HS-5 (cell line): ENCODE results near the gene CDK19.
"Not testable (repeated sequence)": the region's sequence is repeated elsewhere in the genome, so short reads cannot be mapped to it uniquely, and the experiment has no call there.

ENCODE experiments used
- DNase-seq: peaks from one replicate; pipeline ENCODE4 v3.0.0-alpha.2; 2012; ENCODE audit warnings: low read depth

CDK19 gene

DNA sequence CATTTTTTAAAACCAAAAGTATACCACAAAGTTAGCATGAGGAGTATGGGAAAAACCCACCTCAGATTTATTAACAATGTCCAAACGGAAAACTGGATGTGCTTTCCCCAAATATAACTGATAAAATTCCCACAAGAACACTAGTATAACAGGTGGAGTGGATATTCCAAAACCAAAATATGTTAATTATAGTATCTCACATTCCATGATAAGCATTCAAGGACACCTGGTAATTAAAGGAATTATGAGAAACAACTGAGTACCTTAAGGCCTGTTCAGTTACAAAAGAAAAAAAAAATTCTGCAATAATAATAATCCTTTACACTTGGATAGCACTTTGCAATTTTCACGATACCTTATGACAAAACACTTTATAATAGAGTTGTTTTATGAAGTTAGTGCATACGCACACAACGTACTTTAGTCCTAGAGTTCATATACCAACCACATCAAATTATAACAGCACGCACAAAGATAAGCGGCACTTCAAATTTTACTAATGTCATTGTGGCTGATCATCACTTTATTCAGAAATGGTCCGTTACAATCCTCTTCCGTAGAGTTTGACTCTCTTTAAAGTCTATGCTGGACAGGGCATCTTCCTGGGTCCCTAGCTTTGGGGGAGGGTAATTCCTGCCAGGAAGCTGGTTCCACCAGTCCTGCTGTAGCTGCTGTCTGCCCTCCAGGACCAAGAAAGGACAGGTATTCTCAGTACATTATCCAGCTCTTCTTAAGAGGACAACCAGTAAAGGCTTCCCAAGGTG, 1.7 kb downstream of the CDK19 start:
- no peak for DNase-seq

DNA sequence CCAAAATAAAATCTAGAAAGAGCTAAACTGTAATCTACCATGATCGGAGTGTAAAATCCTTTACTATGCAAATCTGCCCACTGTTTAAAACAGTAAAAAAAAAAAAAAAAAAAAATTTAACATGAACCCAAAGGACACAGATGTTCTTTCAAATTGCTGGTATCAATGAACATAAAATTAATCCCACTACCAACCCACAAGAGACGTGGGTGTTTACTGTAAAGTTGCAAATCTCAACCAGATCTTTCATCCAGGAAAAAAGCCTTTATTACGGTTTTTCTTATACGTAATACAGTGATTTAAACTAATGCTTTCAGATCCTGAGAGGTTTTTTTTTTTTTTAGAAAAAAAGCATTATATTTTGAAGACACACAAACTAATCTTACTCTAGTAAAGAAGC, 2.5 kb downstream of the CDK19 start:
- DNase-seq, result no peak

DNA sequence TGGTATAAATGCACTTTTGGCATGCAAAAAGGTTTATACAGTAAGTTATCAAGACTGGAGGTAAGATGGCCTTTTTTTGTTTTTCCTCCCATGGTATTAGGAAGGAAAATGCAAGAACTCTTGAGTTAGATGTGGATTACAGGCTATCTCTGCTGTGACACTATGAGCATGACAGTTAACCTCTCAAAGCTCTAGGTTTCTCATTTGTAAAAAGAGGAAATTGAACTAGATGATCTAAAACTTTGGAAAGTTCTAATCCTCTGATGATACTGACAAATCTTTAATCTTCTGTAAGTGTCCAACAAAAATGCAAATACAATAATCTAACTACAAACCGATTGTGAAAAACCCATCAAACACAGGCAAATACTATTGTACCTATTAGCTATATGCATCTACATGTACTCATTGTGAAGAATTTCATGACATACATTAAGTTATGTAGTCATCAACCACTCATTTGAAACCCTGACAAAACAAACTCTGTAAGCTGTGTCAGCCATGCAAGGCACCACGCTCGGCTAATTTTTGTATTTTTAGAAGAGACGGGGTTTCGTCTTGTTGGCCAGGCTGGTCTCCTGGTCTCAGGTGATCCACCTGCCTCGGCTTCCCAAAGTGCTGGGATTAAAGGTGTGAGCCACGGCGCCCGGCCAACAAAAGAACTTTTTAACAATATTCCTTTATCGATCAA, 4.2 kb downstream of the CDK19 start:
- DNase-seq, result no peak

DNA sequence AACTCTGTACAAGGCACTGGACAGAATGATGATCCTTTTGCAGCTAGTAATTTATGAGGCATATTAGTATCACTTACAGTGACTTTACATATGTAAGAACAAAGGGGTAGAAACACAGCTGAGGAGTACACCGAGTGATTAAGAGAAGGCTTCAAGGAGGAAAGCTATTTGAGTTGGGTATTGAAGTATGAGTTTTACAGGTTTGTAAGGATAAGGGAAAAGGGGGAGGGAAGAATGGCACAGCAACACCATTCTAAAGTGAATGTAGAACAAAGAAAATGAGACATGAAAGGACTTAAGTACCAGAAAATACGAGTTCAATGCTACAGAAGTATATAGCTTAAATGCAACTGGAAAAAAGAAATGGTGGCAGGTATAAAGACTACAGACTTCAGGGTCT, 5.5 kb downstream of the CDK19 start:
- DNase-seq, result no peak

DNA sequence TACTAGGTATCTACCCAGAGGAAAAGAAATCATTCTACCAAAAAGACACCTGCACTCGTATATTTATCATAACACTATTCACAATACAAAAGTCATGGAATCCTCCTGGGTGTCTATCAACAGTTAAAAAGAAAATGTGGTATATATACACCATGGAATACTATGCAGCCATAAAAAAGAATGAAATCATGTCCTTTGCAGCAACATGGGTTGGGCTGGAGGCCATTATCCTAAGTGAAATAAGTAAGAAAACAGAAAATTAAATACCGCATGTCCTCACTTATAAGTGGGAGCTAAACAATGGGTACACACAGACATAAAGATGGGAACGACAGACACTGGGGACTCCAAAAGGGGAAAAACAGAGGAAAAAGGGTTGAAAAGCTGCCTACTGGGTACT, 13.1 kb downstream of the CDK19 start:
- not testable (repeated sequence) for DNase-seq

DNA sequence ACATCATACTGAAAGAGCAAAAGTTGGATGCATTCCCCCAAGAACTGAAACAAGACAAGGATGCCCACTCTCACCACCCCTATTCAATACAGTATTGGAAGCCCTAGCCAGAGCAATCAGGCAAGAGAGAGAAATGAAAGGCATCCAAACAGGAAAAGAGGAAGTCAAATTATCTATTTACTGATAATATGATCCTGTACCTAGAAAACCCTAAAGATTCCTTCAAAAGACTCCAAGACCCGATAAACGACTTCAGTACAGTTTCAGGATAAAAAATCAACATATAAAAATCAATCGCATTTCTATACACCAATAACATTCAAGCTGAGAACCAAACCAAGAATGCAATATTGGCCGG, 14.5 kb downstream of the CDK19 start:
- no peak for DNase-seq

DNA sequence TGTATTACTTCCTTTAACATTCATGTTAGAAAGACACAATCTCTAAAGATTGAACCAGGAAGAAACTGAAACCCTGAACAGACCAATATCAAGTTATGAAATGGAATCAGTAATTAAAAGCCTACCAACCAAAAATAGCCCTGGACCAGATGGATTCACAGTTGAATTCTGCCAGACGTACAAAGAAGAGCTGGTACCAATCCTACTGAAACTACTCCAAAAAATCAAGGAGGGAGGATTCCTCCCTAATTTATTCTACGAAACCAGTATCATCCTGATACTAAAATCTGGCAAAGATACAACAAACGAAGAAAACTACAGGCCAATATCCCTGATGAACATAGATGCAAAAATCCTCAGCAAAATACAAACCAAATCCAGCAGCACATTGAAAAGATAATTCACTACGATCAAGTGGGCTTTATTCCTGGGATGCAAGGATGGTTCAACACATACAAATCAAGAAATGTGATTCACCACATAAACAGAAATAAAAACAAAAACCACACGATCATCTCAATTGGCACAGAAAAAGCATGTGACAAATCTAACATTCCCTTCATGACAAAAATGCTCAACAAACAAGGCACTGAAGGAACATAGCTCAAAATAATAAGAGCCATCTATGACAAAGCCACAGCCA, 15.0 kb downstream of the CDK19 start:
- DNase-seq, result no peak

DNA sequence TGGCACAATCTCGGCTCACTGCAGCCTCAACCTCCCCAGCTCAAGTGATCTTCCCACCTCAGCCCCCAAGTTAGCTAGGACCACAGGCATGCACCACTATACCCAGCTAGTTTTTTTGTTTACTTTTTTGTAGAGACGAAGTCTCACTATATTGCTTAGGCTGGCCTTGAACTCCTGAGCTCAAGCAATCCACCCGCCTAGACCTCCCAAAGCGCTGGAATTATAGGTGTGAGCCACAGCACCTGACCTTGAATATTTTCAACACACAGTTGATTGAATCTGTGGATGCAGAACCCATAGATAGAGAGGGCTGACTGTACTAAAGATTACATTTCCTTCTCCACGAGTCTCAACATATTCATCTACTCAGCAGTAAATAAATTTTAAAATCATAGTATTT, 15.6 kb downstream of the CDK19 start:
- no peak for DNase-seq

DNA sequence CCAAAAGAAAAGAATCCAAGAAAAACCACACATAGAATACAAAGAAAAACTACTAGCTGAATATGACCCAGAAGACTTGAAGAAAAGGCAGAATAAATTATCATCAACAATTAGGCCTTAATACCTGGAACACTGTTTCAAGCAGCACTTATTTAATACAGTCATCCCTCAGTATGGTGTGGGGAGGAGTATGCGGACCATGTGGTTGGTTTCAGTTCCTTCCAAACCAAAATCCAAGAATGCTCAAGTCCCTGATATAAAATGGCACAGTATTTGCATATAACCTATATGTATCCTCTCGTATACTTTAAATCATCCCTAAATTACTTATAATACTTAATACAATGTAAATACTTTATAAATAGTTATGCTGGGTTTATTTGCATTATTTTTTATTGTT, 16.1 kb downstream of the CDK19 start:
- no peak for DNase-seq

DNA sequence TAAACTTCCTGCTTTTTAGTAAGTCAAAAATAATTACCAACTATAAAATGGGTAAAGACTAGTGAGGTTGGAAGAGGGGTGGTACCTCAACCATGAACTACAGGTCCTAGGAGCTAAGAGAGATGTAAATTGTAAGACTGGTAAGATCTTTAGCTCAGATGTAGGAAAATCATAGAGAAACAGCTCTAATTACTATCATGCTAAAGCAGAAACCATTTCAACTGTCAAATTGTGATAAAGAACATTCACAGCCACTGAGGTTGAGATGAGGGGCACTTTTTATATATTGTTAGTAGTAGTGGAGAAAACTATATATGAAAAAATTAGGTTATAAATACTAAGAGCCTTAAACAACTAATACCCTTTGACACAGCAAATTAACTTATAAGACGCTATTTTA, 20.0 kb downstream of the CDK19 start:
- no peak for DNase-seq

DNA sequence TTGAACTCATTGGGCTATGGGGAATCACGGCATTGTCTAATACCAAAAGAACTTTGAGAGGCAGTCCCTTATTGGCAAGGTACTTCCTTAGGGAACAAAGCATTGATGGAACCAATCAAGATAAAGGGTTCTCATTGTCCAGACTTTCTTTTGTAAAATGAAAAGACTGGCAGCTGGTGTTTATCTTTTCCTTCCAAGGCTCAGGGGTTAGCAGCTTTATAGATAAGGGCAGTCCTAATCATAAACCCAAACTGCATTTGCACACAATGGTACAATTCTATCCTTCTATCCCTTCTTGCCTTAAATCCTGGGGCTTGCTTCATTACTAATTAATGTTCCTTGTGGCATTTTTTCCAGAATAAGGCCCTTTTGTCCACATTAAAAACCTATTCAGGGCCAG, 28.6 kb downstream of the CDK19 start:
- no peak for DNase-seq

DNA sequence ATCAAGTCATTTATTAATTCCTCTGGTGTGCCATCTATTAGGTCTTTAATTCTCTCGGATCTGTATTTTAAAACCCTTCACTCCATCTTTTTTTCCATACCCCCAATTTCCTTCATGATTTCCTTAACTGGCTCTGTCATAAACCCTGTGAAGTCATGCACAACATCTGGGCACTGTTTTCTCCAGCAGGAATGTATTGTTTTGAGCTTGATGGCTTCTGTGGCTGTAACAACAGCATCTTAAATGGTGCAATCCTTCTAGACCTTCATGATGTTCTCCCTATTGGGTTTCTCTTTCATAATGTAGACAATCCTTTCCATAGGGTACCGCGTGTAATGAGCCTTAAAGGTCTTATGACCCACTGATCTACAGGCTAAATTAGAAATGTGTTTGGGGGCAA, 29.0 kb downstream of the CDK19 start:
- no peak for DNase-seq

DNA sequence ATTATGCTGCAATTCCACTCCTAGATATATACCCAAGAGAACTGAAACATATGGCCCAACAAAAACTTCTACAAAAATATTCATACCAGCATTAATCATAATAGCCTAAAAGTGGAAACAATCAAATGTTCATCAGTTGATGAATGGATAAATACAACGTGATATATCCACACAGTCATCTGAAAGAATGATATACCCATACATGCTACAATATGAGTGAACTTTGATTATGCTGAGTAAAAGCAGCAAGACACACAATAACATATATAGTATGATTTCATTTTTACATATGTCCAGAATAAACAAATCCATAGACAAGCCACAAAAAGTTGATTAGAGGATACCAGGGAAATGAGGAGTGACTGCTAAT, 30.7 kb downstream of the CDK19 start:
- no peak for DNase-seq

DNA sequence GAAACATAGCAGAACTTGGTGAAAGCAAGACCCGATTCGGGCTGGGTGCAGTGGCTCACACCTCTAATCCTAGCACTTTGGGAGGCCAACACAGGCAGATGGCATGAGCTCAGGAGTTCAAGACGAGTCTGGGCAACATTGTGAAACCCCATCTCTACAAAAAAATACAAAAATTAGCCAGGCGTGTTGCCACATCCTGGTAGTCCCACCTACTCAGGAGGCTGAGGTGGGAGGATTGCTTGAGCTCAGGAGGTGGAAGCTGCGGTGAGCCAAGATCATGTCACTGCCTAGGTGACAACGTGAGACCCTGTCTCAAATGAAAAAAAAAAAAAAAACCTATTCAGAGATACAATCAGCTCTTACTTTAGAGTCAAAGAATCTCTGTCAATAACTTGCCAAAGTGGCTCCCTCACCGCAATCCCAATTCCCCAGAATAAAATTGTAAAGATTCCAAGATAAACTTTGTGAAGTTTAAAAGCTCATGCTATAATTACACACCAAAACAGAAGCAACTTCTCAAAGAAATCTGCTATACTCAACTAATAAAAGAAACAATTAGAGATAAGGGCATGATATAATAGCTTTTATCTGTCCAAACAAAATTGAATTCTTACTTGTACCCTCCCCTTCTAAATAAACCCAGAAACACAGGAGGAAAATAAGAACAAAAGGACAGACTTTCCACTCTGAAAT, 33.6 kb downstream of the CDK19 start:
- no peak for DNase-seq

DNA sequence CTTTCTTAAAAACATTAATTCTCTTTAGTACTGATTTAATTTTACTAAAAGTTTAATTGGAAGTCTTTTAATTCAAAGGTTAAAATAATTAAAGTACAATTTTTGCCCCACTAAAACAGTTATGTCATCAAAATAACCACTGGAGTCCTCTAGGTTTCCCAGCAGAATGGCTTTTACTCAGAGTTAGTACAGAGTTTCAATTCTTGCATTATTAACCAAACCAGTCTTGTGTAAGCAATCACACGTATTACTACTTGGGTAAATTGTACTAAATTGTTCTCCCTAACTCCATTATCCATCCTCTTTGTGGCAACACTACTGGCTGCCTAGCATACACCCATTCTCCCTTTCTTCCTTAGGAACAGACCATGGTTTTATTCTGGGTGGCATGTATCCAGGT, 36.9 kb downstream of the CDK19 start:
- no peak for DNase-seq

DNA sequence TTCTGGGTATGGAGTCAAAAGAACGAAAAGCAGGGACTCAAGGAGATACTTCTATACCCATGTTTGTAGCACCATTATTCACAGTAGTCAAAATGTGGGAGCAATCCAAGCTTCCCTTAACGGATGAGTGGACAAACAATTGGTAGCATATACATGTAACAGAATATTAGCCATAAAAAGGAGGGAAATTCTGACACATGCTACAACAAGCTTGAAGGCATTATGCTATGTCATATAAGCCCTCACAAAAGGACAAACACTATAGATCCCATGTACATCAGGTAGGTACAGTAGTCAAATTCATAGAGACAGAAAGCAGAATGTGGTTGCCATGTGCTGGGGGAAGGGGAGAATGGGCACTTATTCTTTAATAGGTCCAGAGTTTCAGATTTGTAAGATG, 37.6 kb downstream of the CDK19 start:
- no peak for DNase-seq

DNA sequence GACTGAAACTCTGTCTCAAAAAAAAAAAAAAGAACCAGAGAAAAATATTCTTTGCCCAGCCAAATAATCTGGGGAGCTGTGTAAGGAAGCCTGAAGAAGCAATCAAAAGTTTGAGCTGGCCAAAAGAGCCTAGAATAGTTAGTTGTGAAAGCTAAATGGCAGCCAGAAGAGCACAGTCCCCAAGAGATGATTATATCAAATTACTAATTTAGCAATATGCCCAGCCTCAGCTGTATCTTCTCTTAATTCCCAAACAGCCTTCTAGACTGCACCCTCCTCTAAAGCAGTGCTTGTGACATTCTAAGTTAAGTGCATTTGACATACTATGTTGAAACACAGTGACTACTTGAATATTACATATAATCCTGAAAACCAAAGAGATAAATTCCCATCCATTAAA, 38.9 kb downstream of the CDK19 start:
- DNase-seq, result no peak

DNA sequence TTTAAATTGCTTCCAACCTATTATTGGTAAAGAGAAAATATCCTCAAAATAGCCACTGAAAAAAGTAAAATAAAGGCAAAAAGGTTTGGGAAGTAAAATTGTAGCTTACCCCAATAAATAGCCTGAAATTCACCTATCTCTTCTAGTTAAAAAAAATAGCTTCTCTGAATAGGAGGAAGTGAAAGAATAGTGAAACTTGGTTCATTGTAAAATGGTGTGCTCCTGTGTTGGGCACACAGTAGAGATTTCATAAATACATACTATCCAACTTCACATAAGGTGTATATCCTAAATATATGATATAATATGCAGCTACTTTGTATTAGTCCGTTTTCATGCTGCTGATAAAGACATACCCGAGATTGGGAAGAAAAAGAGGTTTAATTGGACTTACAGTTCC, 45.3 kb downstream of the CDK19 start:
- DNase-seq, result no peak

DNA sequence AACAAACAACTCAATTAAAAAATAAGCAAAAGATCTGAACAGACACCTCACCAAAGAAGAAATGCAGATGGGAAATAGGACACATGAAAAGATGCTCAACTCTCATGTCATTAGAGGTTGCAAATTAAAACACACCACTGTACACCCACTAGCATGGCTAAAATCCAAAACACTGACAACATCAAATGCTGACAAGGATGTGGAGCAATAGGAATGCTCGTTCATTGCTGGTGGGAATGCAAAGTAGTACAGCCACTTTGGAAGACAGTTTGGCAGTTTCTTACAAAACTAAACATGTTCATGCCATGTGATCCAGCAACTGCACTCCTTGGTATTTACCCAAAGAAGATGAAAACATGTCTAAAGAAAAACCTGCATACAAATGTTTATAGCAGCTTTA, 47.2 kb downstream of the CDK19 start:
- no peak for DNase-seq

DNA sequence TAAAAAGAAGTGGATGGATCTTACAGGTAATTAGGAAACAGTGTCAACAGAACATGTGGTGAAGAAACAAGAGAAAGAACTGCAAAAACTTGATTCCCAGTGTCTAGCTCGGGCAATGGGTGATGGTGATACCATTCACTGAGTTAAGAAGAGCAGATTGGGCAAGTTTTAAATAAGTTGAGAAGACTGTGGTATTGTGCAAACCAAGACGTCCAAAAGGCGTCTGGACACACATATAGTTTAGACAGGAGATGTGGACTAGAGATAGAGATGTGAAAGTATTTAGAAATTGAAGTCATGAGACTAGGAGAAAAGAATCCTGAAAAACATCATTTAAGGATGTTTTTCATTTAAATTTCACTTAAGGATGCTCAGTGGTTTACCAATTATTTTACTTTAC, 53.9 kb downstream of the CDK19 start:
- DNase-seq, result no peak

DNA sequence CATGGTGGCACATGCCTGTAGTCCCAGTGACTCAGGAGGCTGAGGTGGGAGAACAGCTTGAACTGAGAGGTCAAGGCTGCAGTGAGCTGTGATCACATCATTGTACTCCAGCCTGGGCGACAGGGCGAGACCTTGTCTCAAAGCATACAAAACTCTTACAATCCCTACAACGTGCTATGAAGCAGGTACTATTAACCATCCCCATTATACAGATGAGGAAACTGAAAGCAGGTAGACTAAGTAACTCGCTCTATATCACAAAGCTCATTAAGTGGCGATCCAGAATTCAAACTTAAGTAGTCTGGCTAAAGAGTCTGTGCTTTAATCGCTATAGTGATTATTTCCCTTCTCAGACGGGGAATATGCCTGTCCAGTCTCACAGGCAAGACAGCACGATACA, 54.7 kb downstream of the CDK19 start:
- no peak for DNase-seq

DNA sequence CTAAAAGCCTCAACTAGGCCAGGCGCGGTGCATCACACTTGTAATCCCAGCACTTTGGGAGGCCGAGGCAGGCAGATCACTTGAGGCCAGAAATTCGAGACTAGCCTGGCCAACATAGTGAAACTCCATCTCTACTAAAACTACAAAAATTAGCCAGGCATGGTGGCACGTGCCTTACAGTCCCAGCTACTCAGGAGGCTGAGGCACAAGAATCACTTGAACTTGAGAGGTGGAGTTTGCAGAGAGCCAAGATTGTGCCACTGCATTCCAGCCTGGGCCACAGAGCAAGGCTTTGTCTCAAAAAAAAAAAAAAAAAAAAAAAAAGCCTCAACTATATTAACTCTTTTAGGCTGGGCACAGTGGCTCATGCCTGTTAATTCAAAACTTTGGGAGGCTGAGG, 55.2 kb downstream of the CDK19 start:
- not testable (repeated sequence) for DNase-seq

DNA sequence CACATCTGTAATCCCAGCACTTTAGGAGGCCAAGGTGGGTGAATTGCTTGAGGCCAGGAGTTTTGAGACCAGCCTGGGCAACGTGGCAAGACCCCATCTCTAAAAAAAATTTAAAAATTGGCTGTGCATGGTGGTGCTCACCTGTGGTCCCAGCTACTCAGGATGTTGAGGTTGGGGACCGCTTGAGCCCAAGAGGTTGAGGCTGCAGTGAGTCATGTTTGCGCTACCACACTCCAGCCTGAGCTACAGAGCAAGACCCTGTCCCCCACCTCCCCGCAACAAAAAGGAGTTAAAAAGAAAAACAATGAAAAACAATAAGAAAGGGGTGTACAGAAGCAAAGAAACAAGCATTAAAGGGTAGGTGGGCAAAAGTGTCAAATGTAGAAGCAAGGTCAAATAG, 57.3 kb downstream of the CDK19 start:
- no peak for DNase-seq
